Activated CD8-positive, alpha-beta memory T cell treated with anti-CD3 and anti-CD28 coated beads, Interleukin-2, amount 50 U/mL, for 48 hours (primary cell): ENCODE measurements around the gene DAD1.
"Not testable (repeated sequence)": the region's sequence is repeated elsewhere in the genome, so short reads cannot be mapped to it uniquely, and the experiment has no call there.

ENCODE experiments used
- DNase-seq: peaks from one replicate; pipeline ENCODE4 v3.0.0-alpha.2; 2020

The DAD1 gene

GRCh38 chr14:22598099-22598895 is 9.3 kb upstream of the DAD1 start, which contains the start of gene ABHD4:
TSS of gene ABHD4 (plus strand) at chr14:22598300. CDS start at chr14:22598307, 7 bp downstream.
- DNase-seq, result peak; percentile 84

GRCh38 chr14:22597771-22598098 is 8.7 kb upstream of the DAD1 start:
- DNase-seq, result no peak

- DNase-seq, result no peak
Measured at GRCh38 chr14:22597265-22597664, 8.2 kb upstream of the DAD1 start.

GRCh38 chr14:22596354-22596879 is 7.4 kb upstream of the DAD1 start:
- DNase-seq, result no peak

GRCh38 chr14:22594156-22594716 is 5.2 kb upstream of the DAD1 start:
- DNase-seq, result no peak

GRCh38 chr14:22593601-22594000 is 4.6 kb upstream of the DAD1 start:
- DNase-seq, result no peak

- no peak for DNase-seq
Measured at GRCh38 chr14:22593189-22593588, 4.2 kb upstream of the DAD1 start.

- no peak for DNase-seq
Measured at GRCh38 chr14:22588526-22589095, 413 bp downstream of the DAD1 start.

GRCh38 chr14:22587677-22588422 is 1.2 kb downstream of the DAD1 start:
- not testable (repeated sequence) for DNase-seq

GRCh38 chr14:22587247-22587646 is 1.8 kb downstream of the DAD1 start:
- no peak for DNase-seq

- DNase-seq, result no peak
Measured at GRCh38 chr14:22583994-22584393, 5.0 kb downstream of the DAD1 start.

- no peak for DNase-seq
Measured at GRCh38 chr14:22580625-22581024, 8.4 kb downstream of the DAD1 start.

GRCh38 chr14:22579881-22580280 is 9.1 kb downstream of the DAD1 start:
- DNase-seq, result no peak

GRCh38 chr14:22579236-22579635 is 9.8 kb downstream of the DAD1 start:
- DNase-seq, result no peak

GRCh38 chr14:22577334-22577908 is 11.6 kb downstream of the DAD1 start:
- DNase-seq, result no peak

- DNase-seq, result no peak
Measured at GRCh38 chr14:22573804-22574203, 15.2 kb downstream of the DAD1 start.

GRCh38 chr14:22572562-22573058 is 16.4 kb downstream of the DAD1 start:
- DNase-seq, result no peak

GRCh38 chr14:22570132-22570949 is 18.7 kb downstream of the DAD1 start:
- peak; percentile 75 for DNase-seq

- DNase-seq, result no peak
Measured at GRCh38 chr14:22569737-22570131, 19.3 kb downstream of the DAD1 start.

- DNase-seq, result no peak
Measured at GRCh38 chr14:22569106-22569736, 19.8 kb downstream of the DAD1 start.

- DNase-seq, result no peak
Measured at GRCh38 chr14:22567437-22567836, 21.6 kb downstream of the DAD1 start.
